Measurements from ENCODE around the gene ZNF710. TPM values are rescaled to one million over a fixed set of nuclear protein-coding genes. Genes with fewer than 3 reads are reported as not detected.

Gene ZNF710
- total and polyA plus RNA-seq, 2 donors (not counting 3 experiments of a cell fraction or from before 2014, with no cell fraction given): 8.9 to 32.4 TPM

GRCh38 chr15:90072978-90073640 is 72.0 kb downstream of the ZNF710 start:
- dilution Hi-C loops (cut with MboI; ENCODE audit: extremely low pct_ligation_motif_present, low sequenced_read_pairs) (no loop called here), intact Hi-C loops (cut with micrococcal nuclease) (loop anchor here (5.0 kb wide), 1 partner anchor 161 kb away; the partner anchor contains the start of gene ARPIN)
- Histone ChIP-seq H3K9me1 (replicated peaks; ENCODE audit: control insufficient read depth, extremely low read depth, insufficient read depth, low read length) (no peaks in the 10 kb centered on the region), H3K9me3 (replicated peaks; ENCODE audit: control insufficient read depth, insufficient read depth, low read length) (no peaks in the 10 kb centered on the region), H3K36me3 (ENCODE audit: control insufficient read depth in 2 of 2, extremely low read depth in 1 of 2, insufficient read depth in 2 of 2, low read length in 2 of 2) (peaks cover 2 to 18% of the 10 kb centered on the region in 2 experiments), H3K27ac (ENCODE audit: insufficient read depth, low read depth, low read length) (no peak overlapping the region), H3K4me3 (replicated peaks in 1 of 3; ENCODE audit: insufficient read depth in 1 of 3, low read depth in 1 of 3, low read length in 3 of 3) (no peak overlapping the region), H3K4me2 (ENCODE audit: insufficient read depth, low read length) (no peak overlapping the region), H3K79me2 (ENCODE audit: control insufficient read depth, insufficient read depth, low read length) (no peaks in the 10 kb centered on the region), H3K4me1 (ENCODE audit: control insufficient read depth, extremely low read depth, insufficient read depth, low read length) (no peaks in the 10 kb centered on the region), H2AFZ (ENCODE audit: low read depth, low read length) (no peak overlapping the region), H3K9ac (replicated peaks; ENCODE audit: extremely low read depth, insufficient read depth, low read length) (no peak overlapping the region), H3K27me3 (ENCODE audit: control insufficient read depth in 2 of 2, insufficient read depth in 2 of 2, low read length in 2 of 2) (no peaks in the 10 kb centered on the region), H4K20me1 (replicated peaks; ENCODE audit: control insufficient read depth, extremely low read depth, insufficient read depth, low read length) (no peaks in the 10 kb centered on the region)
- ChIA-PET CTCF (no interaction called here), POLR2A (no interaction called here)
- FAIRE-seq: no peak
- no peak for TF ChIP-seq JUN (IDR thresholded peaks at IDR 0.05; ENCODE audit: borderline replicate concordance, insufficient read depth, insufficient read length, low read depth)
- DNase-seq (ENCODE audit: low read depth, low spot score): no peak
- BruUV-seq (replicated peaks): no TSS peak

DNA sequence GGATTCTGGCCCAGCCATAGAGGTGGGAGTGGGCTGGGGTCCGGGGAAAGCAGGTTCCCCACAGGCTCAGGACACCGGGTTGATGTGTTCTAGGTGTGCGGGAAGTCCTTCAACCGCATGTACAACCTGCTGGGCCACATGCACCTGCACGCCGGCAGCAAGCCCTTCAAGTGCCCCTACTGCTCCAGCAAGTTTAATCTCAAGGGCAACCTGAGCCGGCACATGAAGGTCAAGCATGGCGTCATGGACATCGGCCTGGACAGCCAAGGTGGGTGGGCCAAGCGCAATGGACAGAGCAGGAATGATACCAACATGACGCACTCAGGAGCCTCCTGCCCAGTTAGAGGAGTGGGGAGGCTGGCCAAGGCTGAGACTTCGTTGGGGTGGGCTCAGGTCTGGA is 72.9 kb downstream of the ZNF710 start:
- POLR2A ChIA-PET: no interaction called here
- peaks cover 2 to 17% of the 10 kb centered on the region in 2 experiments for H3K36me3 ChIP-seq (ENCODE audit: control insufficient read depth in 2 of 2, extremely low read depth in 1 of 2, insufficient read depth in 2 of 2, low read length in 2 of 2)
- no peak overlapping the region for H2AFZ ChIP-seq (ENCODE audit: low read depth, low read length)
- no peaks in the 10 kb centered on the region for H3K27me3 ChIP-seq (ENCODE audit: control insufficient read depth in 2 of 2, insufficient read depth in 2 of 2, low read length in 2 of 2)
- no peak for TF ChIP-seq GATA2 (IDR thresholded peaks at IDR 0.05; ENCODE audit: insufficient read depth, insufficient read length, low read depth, low read length)
- TF ChIP-seq EZH2 (IDR thresholded peaks at IDR 0.05; ENCODE audit: borderline replicate concordance, low read depth, low read length, severe bottlenecking): no peak
- TF ChIP-seq JUN (IDR thresholded peaks at IDR 0.05; ENCODE audit: borderline replicate concordance, insufficient read depth, insufficient read length, low read depth): no peak
- TF ChIP-seq, protein P1, sequence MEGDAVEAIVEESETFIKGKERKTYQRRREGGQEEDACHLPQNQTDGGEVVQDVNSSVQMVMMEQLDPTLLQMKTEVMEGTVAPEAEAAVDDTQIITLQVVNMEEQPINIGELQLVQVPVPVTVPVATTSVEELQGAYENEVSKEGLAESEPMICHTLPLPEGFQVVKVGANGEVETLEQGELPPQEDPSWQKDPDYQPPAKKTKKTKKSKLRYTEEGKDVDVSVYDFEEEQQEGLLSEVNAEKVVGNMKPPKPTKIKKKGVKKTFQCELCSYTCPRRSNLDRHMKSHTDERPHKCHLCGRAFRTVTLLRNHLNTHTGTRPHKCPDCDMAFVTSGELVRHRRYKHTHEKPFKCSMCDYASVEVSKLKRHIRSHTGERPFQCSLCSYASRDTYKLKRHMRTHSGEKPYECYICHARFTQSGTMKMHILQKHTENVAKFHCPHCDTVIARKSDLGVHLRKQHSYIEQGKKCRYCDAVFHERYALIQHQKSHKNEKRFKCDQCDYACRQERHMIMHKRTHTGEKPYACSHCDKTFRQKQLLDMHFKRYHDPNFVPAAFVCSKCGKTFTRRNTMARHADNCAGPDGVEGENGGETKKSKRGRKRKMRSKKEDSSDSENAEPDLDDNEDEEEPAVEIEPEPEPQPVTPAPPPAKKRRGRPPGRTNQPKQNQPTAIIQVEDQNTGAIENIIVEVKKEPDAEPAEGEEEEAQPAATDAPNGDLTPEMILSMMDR (IDR thresholded peaks at IDR 0.05; ENCODE audit: extremely low read depth in 1 of 2, insufficient read depth in 1 of 2, low read depth in 1 of 2, low read length in 2 of 2): no peak
- TF ChIP-seq MYC (IDR thresholded peaks at IDR 0.05; ENCODE audit: low read depth, low read length): no peak
- no peak for TF ChIP-seq POLR2AphosphoS5 (IDR thresholded peaks at IDR 0.05; ENCODE audit: insufficient read depth, low read depth, low read length)
- no peak for TF ChIP-seq FOS (IDR thresholded peaks at IDR 0.05; ENCODE audit: borderline replicate concordance, insufficient read depth, low read length)
- TF ChIP-seq MAX (IDR thresholded peaks at IDR 0.05; ENCODE audit: insufficient read depth, insufficient read length): no peak
- no peak for TF ChIP-seq POLR2A (IDR thresholded peaks at IDR 0.05; ENCODE audit: low read depth, low read length)
- BruUV-seq (replicated peaks): no TSS peak
- no peak overlapping the region for H3K4me2 ChIP-seq (ENCODE audit: insufficient read depth, low read length)
- H3K4me3 ChIP-seq (replicated peaks in 1 of 3; ENCODE audit: insufficient read depth in 1 of 3, low read depth in 1 of 3, low read length in 3 of 3): no peak overlapping the region
- dilution Hi-C loops (cut with MboI; ENCODE audit: extremely low pct_ligation_motif_present, low sequenced_read_pairs): no loop called here
- no peaks in the 10 kb centered on the region for H3K4me1 ChIP-seq (ENCODE audit: control insufficient read depth, extremely low read depth, insufficient read depth, low read length)
- H3K9me3 ChIP-seq (replicated peaks; ENCODE audit: control insufficient read depth, insufficient read depth, low read length): no peaks in the 10 kb centered on the region
- CTCF ChIA-PET: no interaction called here
- FAIRE-seq (no peak), DNase-seq (ENCODE audit: low read depth, low spot score) (no peak)
- H3K9ac ChIP-seq (replicated peaks; ENCODE audit: extremely low read depth, insufficient read depth, low read length): no peak overlapping the region
- no peaks in the 10 kb centered on the region for H3K9me1 ChIP-seq (replicated peaks; ENCODE audit: control insufficient read depth, extremely low read depth, insufficient read depth, low read length)
- no peaks in the 10 kb centered on the region for H4K20me1 ChIP-seq (replicated peaks; ENCODE audit: control insufficient read depth, extremely low read depth, insufficient read depth, low read length)
- H3K27ac ChIP-seq (ENCODE audit: insufficient read depth, low read depth, low read length): no peak overlapping the region
- intact Hi-C loops (cut with micrococcal nuclease): loop anchor here (5.0 kb wide), 1 partner anchor 162 kb away; the partner anchor contains the start of gene ARPIN
- H3K79me2 ChIP-seq (ENCODE audit: control insufficient read depth, insufficient read depth, low read length): no peaks in the 10 kb centered on the region
